ENCODE measurements around the gene PHC1. TPM values are rescaled to one million over a fixed set of nuclear protein-coding genes. Genes with fewer than 3 reads are reported as not detected.

The PHC1 gene
- total RNA-seq, 1 experiment from 2014 or later, result 6.9 TPM

DNA sequence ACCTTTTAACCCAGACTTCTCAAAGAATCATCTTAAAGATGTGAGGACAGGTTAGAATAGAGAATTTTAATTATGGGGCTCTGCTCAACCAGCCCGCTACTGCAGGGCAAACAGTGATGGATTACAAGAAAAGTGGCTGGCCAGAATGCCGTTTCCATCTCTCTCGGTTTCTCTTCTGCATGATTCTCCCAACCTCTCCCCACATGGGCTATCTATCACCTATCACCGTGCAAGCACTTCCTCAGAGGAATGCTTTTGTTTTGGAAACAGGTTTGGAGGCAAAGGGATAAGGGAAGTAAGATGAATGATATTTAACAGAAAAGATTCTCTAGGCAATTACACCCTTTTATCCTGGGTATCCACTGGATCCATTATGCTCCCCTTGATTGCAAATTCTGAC is 37.4 kb upstream of the PHC1 start:
- intact Hi-C loops (cut with micrococcal nuclease), result no loop called here
- no peak overlapping the region for H3K4me3 ChIP-seq (ENCODE audit: low read length)
- no peaks in the 10 kb centered on the region for H3K79me2 ChIP-seq (ENCODE audit: low read length)
- H3K36me3 ChIP-seq (ENCODE audit: low read depth, low read length), result no peaks in the 10 kb centered on the region
- no peaks in the 10 kb centered on the region for H4K20me1 ChIP-seq (ENCODE audit: low read length)
- ChIA-PET CTCF (no interaction called here), POLR2A (ENCODE audit: unreplicated experiment) (no interaction called here)
- H3K27me3 ChIP-seq (ENCODE audit: low read length), result no peaks in the 10 kb centered on the region
- no peak overlapping the region for H3K27ac ChIP-seq (ENCODE audit: low read length)
- no peak overlapping the region for H3K4me2 ChIP-seq (ENCODE audit: low read length)
- no peaks in the 10 kb centered on the region for H3K9me3 ChIP-seq (ENCODE audit: low read length)
- no peaks in the 10 kb centered on the region for H3F3A ChIP-seq (ENCODE audit: low read length, unreplicated experiment)
- no peak overlapping the region for H2AFZ ChIP-seq (ENCODE audit: low read length)
- BruUV-seq (replicated peaks), result no TSS peak
- TF ChIP-seq, protein P1, sequence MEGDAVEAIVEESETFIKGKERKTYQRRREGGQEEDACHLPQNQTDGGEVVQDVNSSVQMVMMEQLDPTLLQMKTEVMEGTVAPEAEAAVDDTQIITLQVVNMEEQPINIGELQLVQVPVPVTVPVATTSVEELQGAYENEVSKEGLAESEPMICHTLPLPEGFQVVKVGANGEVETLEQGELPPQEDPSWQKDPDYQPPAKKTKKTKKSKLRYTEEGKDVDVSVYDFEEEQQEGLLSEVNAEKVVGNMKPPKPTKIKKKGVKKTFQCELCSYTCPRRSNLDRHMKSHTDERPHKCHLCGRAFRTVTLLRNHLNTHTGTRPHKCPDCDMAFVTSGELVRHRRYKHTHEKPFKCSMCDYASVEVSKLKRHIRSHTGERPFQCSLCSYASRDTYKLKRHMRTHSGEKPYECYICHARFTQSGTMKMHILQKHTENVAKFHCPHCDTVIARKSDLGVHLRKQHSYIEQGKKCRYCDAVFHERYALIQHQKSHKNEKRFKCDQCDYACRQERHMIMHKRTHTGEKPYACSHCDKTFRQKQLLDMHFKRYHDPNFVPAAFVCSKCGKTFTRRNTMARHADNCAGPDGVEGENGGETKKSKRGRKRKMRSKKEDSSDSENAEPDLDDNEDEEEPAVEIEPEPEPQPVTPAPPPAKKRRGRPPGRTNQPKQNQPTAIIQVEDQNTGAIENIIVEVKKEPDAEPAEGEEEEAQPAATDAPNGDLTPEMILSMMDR (conservative IDR thresholded peaks at IDR 0.05; ENCODE audit: low read depth, low read length), result no peak
- no peak for TF ChIP-seq EZH2phosphoT487 (IDR thresholded peaks at IDR 0.05; ENCODE audit: borderline replicate concordance, low read length)
- no peak for TF ChIP-seq EZH2 (IDR thresholded peaks at IDR 0.05; ENCODE audit: low read length, unreplicated experiment)
- no peaks in the 10 kb centered on the region for H3K4me1 ChIP-seq (ENCODE audit: insufficient read depth, low read length)
- H3K9ac ChIP-seq (ENCODE audit: low read length), result no peak overlapping the region
- DNase-seq (no peak), ATAC-seq (no peak)
- H3K9me2 ChIP-seq (replicated peaks; ENCODE audit: low read length), result no peaks in the 10 kb centered on the region

DNA sequence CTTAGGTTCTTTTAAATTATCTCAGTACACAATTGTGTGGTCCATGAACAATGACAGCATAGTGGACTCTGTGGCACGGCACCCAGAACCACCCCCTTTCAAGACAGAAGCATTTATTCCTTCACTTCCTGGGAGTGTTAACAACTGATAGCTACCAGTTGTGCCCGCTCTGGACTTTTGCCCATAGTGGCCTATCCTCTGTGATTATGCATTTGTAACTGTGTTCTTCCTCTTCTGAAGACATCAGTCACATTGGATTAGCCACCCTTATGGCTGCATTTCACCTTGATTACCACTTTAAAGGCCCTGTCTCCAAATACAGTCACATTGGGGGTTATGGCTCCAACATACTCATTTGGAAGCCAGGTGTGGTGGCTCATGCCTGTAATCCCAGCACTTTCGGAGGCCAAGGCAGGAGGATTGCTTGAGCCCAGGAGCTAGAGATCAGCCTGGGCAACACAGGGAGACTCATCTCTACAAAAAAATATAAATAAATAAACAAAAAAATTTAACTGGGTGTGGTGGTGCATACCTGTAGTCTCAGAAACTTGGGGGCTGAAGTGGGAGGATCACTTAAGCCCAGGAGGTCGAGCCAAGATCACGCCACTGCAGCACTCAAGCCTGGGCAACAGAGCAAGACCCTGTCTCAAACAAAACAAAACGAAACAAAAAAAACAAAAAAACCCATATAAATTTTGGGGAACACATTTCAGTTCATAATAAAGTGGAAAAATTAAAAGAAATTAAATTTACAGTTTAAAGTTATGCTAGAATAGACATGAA is 27.6 kb upstream of the PHC1 start:
- Histone ChIP-seq H3K9me3 (ENCODE audit: low read length) (no peaks in the 10 kb centered on the region), H4K20me1 (ENCODE audit: low read length) (no peaks in the 10 kb centered on the region), H2AFZ (ENCODE audit: low read length) (no peak overlapping the region), H3K9ac (ENCODE audit: low read length) (no peak overlapping the region), H3K9me2 (replicated peaks; ENCODE audit: low read length) (no peaks in the 10 kb centered on the region), H3K79me2 (ENCODE audit: low read length) (no peaks in the 10 kb centered on the region), H3K36me3 (ENCODE audit: low read depth, low read length) (no peaks in the 10 kb centered on the region), H3K27me3 (ENCODE audit: low read length) (0 out of 2 replicates have a peak, but pooled peaks cover 5% of the 10 kb centered on the region), H3K4me1 (ENCODE audit: insufficient read depth, low read length) (no peaks in the 10 kb centered on the region), H3F3A (ENCODE audit: low read length, unreplicated experiment) (no peaks in the 10 kb centered on the region), H3K4me3 (ENCODE audit: low read length) (no peak overlapping the region), H3K4me2 (ENCODE audit: low read length) (no peak overlapping the region), H3K27ac (ENCODE audit: low read length) (no peak overlapping the region)
- no peak for DNase-seq
- ChIA-PET POLR2A (ENCODE audit: unreplicated experiment) (no interaction called here), CTCF (no interaction called here)
- intact Hi-C loops (cut with micrococcal nuclease), result no loop called here
- no TSS peak for BruUV-seq (replicated peaks)
- ATAC-seq, result no peak
- no peak for TF ChIP-seq EZH2 (IDR thresholded peaks at IDR 0.05; ENCODE audit: low read length, unreplicated experiment)
- TF ChIP-seq, protein P1 (conservative IDR thresholded peaks at IDR 0.05; ENCODE audit: low read depth, low read length), result no peak
- TF ChIP-seq EZH2phosphoT487 (IDR thresholded peaks at IDR 0.05; ENCODE audit: borderline replicate concordance, low read length), result no peak

DNA sequence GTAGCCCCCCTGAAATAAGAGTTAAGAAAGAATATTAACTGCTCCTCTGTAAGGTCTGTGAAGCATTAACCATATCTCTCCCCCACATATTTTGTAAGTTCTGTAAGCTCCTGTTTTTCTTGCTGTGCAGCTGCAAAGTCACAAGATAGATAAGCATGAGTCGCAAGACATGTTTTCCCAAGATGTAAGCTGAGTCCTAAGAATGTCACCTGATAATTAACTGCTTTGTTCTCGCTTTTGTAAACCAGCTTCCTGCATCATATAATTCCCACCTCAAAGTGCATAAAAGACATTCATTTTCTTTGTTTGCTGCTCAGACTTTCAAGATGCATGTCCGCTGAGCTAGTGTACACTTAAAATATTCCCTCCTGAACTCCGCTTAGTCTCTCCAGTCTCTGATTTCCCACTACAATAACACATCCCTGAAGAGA is 27.0 kb upstream of the PHC1 start:
- DNase-seq (no peak), ATAC-seq (no peak)
- TF ChIP-seq, protein P1 (conservative IDR thresholded peaks at IDR 0.05; ENCODE audit: low read depth, low read length), result no peak
- TF ChIP-seq EZH2phosphoT487 (IDR thresholded peaks at IDR 0.05; ENCODE audit: borderline replicate concordance, low read length), result no peak
- TF ChIP-seq EZH2 (IDR thresholded peaks at IDR 0.05; ENCODE audit: low read length, unreplicated experiment), result no peak
- POLR2A ChIA-PET (ENCODE audit: unreplicated experiment), result no interaction called here
- H3K4me3 ChIP-seq (ENCODE audit: low read length), result no peak overlapping the region
- CTCF ChIA-PET, result no interaction called here
- intact Hi-C loops (cut with micrococcal nuclease), result no loop called here
- H3K79me2 ChIP-seq (ENCODE audit: low read length), result no peaks in the 10 kb centered on the region
- H3K36me3 ChIP-seq (ENCODE audit: low read depth, low read length), result no peaks in the 10 kb centered on the region
- H2AFZ ChIP-seq (ENCODE audit: low read length), result no peak overlapping the region
- H3K27me3 ChIP-seq (ENCODE audit: low read length), result 0 out of 2 replicates have a peak, but pooled peaks cover 5% of the 10 kb centered on the region
- no peaks in the 10 kb centered on the region for H3K9me3 ChIP-seq (ENCODE audit: low read length)
- no peaks in the 10 kb centered on the region for H3K9me2 ChIP-seq (replicated peaks; ENCODE audit: low read length)
- no peaks in the 10 kb centered on the region for H3K4me1 ChIP-seq (ENCODE audit: insufficient read depth, low read length)
- H3K9ac ChIP-seq (ENCODE audit: low read length), result no peak overlapping the region
- no peaks in the 10 kb centered on the region for H4K20me1 ChIP-seq (ENCODE audit: low read length)
- BruUV-seq (replicated peaks), result no TSS peak
- H3K4me2 ChIP-seq (ENCODE audit: low read length), result no peak overlapping the region
- H3F3A ChIP-seq (ENCODE audit: low read length, unreplicated experiment), result no peaks in the 10 kb centered on the region
- H3K27ac ChIP-seq (ENCODE audit: low read length), result no peak overlapping the region
